Fibroblast of lung (primary cell): Measurements from ENCODE around the gene PARS2.

Experiments used
- CTCF ChIP-seq, 2 donors: IDR thresholded peaks in 1 of 2; conservative IDR thresholded peaks in 1 of 2; 1 replicate in 1 of 2; 2 replicates in 1 of 2; pipeline ENCODE4 v1.5.1; 2011 to 2012; ENCODE audit warnings: low read length in 2 of 2, control low read depth in 1 of 2, inconsistent platforms in 1 of 2, low read depth in 1 of 2, mild to moderate bottlenecking in 1 of 2
- EZH2 ChIP-seq: IDR thresholded peaks from 2 replicates; pipeline ENCODE4 v1.5.1; 2012; ENCODE audit warnings: low read length, control low read depth, mild to moderate bottlenecking; ENCODE audit errors: missing control alignments

DNA sequence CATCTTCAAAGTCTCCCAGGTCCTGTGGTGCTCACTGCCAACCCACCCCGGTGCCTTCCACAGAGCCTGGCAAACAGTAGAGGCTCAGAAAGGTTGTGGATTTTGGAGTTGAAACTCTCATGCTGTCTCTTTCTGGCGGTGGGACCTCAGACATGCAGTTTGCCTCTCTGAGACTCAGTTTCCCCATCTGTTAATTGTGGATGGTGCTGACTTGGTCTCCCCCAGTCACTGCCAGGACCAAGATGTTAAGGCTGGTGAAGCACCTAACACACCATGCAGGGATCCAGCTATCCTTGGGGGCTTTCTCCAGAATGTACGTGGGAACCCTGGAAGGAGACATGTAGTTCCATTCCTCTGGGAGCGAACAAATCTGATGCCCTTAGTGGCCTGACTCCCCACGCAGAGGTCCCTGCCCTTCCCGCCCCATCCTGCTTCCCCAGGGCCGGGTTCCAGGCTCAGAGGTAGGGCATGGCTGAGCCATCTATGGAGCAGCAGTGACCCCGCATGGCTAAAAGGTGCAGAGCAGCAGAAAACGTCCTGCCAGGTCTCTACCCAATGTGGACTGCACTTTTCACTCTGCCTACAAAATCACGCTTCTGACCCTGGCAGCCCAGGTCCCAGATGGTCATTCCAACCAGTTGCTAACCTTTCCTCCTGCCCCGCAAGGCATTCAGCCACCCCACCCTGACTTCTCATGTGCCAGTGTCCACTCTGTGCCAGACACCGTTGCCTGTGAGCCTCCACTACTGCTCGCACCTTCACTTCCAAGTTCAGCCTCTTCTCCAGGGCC, 46.0 kb upstream of the PARS2 start:
- TF ChIP-seq CTCF (conservative IDR thresholded peaks at IDR 0.05 in 1 of 2, IDR thresholded peaks at IDR 0.05 in 1 of 2; ENCODE audit: low read depth in 1 of 2, low read length in 2 of 2), result peak; percentile 91 to 92
- no peak for TF ChIP-seq EZH2
